ACC112 (cell line): ENCODE data around the gene GBA3.

Source experiments
- H2AFZ ChIP-seq: fragments of 200-600 bp; sonication (generic); one replicate; pipeline ENCODE4 v1.6.0; 2017; ENCODE audit warnings: antibody characterized with exemption, low read length; ENCODE audit not compliant: unreplicated experiment
- H3K27ac ChIP-seq: fragments of 200-600 bp; sonication (generic); 2 replicates; pipeline ENCODE4 v1.5.1; 2014; ENCODE audit warnings: low read depth, mild to moderate bottlenecking, antibody characterized with exemption, low read length, moderate library complexity
- H3K27me3 ChIP-seq: fragments of 200-600 bp; sonication (generic); 2 replicates; pipeline ENCODE4 v1.6.1; 2014; ENCODE audit warnings: mild to moderate bottlenecking, antibody characterized with exemption, low read length, moderate library complexity, mixed read lengths; ENCODE audit not compliant: insufficient read depth
- H3K36me3 ChIP-seq: fragments of 200-600 bp; sonication (generic); 2 replicates; pipeline ENCODE4 v1.6.1; 2016; ENCODE audit warnings: mild to moderate bottlenecking, antibody characterized with exemption, low read length, moderate library complexity, mixed read lengths; ENCODE audit not compliant: insufficient read depth
- H3K4me1 ChIP-seq: fragments of 200-600 bp; sonication (generic); one replicate; pipeline ENCODE4 v1.6.1; 2016; ENCODE audit warnings: low read length, mixed read lengths; ENCODE audit not compliant: insufficient read depth, unreplicated experiment, control insufficient read depth
- H3K4me3 ChIP-seq: fragments of 200-600 bp; sonication (generic); 2 replicates; pipeline ENCODE4 v1.5.1; 2014; ENCODE audit warnings: mild to moderate bottlenecking, low read depth, low read length
- H3K79me2 ChIP-seq: fragments of 200-600 bp; sonication (generic); one replicate; pipeline ENCODE4 v1.6.0; 2016; ENCODE audit warnings: low read length; ENCODE audit not compliant: control insufficient read depth, unreplicated experiment, insufficient read depth

GBA3 gene

DNA sequence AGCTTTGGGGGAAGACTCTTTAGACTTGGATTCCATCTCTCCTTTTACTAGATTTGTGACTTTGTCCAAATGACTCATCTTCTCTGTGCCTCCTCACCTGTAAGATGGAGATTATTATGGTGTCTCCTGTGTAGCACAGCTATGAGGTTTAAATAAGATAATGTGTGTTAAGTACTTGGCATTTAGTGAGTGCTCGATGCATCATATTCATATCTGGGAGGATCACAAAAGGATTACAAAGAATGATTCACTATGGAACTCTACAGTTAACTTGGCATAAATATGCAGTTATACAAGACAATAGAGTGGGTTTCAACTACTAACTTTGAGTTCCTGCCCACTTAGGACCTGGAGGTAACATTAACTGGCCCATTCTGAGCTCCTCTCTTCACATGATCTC, 2.3 kb downstream of the GBA3 start:
- Histone ChIP-seq H2AFZ (no peak overlapping the region), H3K27ac (no peak overlapping the region), H3K79me2 (no peaks in the 10 kb centered on the region), H3K4me1 (no peaks in the 10 kb centered on the region), H3K4me3 (no peak overlapping the region), H3K36me3 (no peaks in the 10 kb centered on the region), H3K27me3 (peaks cover 61% of the 10 kb centered on the region)

DNA sequence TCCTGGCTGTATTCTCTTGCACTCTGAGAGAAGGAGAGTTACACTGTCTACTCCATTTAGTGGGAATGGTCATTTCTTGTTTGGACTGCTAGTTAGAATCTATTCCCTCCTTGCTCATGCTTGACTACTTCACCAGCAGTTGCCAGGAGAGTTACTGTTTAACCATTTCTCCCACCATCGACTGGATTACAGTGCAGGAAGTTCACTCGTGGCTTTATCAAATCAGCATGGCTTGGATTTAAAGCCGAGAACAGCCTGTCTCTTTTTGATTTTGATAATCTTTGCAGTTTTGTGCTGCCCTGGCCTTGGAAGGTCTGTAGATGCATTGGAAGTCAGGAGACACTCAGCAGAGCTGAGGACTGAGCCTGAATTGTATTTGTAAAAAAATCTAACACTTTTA, 3.2 kb downstream of the GBA3 start:
- no peak overlapping the region for H3K4me3 ChIP-seq
- no peaks in the 10 kb centered on the region for H3K79me2 ChIP-seq
- H3K36me3 ChIP-seq, result no peaks in the 10 kb centered on the region
- no peak overlapping the region for H3K27ac ChIP-seq
- H2AFZ ChIP-seq, result no peak overlapping the region
- H3K4me1 ChIP-seq, result no peaks in the 10 kb centered on the region
- peaks cover 61% of the 10 kb centered on the region for H3K27me3 ChIP-seq

DNA sequence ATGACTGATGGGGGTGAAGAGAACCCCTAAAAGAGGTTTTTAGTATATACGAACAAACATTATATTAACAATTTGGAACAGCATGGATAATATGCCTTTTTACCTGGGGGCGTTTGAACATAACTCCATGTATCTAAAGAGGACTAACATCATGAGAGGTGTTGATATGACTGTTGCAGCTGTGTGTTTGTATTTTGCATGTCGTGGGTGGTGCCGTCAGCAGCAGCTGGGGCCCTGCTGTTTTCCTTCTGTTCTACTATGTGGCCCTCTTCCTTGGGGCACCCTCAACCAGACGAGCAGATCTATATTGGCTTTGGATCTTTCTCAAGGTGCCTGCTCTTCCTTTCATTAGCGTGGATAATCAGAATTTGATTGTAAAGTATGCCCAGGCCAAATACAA, 11.2 kb downstream of the GBA3 start:
- Histone ChIP-seq H3K79me2 (no peaks in the 10 kb centered on the region), H2AFZ (no peak overlapping the region), H3K27me3 (peaks cover 50% of the 10 kb centered on the region), H3K4me1 (no peaks in the 10 kb centered on the region), H3K27ac (no peak overlapping the region), H3K36me3 (no peaks in the 10 kb centered on the region), H3K4me3 (no peak overlapping the region)

DNA sequence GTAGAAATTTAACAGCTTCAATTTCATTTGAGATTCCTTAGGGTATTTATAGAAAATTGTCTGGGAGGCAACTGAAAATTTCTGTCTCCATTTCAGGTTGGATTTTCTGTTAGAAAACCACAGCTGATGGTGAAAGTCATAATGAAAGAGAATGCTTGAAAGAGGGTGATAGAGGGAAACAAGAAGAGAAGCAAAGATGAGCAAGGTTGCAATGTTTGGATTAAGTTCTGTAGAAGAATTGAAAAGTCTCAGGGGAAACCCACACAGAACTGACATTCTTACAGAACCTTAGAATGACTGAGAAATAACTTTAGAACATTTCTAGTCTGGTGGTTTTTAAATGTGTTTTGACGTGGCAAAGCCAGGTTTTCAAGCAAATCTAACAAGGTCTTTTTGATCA, 14.7 kb downstream of the GBA3 start:
- H3K27me3 ChIP-seq, result peaks cover 68% of the 10 kb centered on the region
- no peak overlapping the region for H3K27ac ChIP-seq
- H3K79me2 ChIP-seq, result no peaks in the 10 kb centered on the region
- no peak overlapping the region for H3K4me3 ChIP-seq
- no peaks in the 10 kb centered on the region for H3K36me3 ChIP-seq
- no peak overlapping the region for H2AFZ ChIP-seq
- H3K4me1 ChIP-seq, result no peaks in the 10 kb centered on the region

DNA sequence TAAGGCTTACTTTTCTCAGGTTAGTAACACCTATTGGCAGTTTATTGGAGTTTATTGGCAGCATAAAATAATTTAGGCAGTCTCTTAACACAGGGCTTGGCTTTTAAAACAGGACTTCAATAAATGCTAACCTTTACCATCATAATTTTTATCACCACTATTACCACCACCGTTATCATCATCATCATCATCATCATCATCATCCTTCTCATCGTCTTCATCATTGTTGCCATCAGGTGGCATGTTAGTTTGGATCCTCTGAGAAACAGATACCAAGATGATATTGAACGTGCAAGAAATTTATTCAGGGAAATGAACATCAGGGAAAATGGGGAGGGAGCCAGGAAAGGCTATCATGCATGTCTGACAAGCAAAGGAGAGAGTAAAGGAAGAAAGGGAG, 16.2 kb downstream of the GBA3 start:
- H3K36me3 ChIP-seq, result no peaks in the 10 kb centered on the region
- H3K79me2 ChIP-seq, result no peaks in the 10 kb centered on the region
- no peak overlapping the region for H3K27ac ChIP-seq
- no peaks in the 10 kb centered on the region for H3K4me1 ChIP-seq
- no peak overlapping the region for H3K4me3 ChIP-seq
- peaks cover 64% of the 10 kb centered on the region for H3K27me3 ChIP-seq
- no peak overlapping the region for H2AFZ ChIP-seq

DNA sequence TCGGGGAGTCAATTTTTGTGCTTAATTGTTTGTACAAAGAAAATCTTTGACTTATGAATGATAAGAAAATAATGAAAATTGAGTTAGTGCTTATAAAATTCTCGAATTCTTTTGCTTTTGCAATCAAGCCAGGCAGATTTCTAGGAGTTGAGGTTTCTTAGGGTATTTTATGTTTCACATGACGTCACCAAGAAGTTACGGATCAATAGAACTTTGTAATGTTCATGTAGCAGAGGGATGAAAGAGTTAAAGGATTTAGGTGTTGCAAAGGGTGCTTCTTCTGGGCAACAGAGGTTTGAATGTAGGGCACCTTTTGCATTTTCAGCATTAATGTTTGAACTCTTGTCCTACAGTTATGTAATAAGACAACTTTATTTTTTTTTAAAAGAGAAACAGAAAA, 19.4 kb downstream of the GBA3 start:
- no peaks in the 10 kb centered on the region for H3K4me1 ChIP-seq
- no peak overlapping the region for H2AFZ ChIP-seq
- H3K27me3 ChIP-seq, result peaks cover 64% of the 10 kb centered on the region
- H3K27ac ChIP-seq, result no peak overlapping the region
- no peaks in the 10 kb centered on the region for H3K79me2 ChIP-seq
- H3K4me3 ChIP-seq, result no peak overlapping the region
- no peaks in the 10 kb centered on the region for H3K36me3 ChIP-seq

DNA sequence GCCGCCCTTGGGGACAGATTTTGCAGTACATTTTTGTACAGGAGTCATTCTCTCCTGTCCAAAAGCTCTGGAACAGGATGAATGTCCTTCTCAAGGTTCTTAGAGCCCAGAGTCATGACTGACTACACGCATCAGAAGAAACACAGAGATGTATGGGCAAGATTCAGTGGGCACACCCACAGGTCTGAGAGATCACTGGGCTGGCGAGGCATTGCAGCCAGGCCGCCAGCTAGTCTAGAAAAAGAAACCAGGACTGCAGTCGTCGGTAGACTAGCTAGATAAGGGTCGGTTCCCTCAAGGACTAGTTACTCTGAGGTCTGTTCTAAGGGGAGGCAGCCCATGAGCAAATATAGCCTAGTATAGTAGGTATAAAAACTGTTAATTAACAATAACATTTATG, 19.8 kb downstream of the GBA3 start:
- H3K36me3 ChIP-seq, result no peaks in the 10 kb centered on the region
- no peak overlapping the region for H3K27ac ChIP-seq
- H3K4me1 ChIP-seq, result no peaks in the 10 kb centered on the region
- H2AFZ ChIP-seq, result no peak overlapping the region
- no peaks in the 10 kb centered on the region for H3K79me2 ChIP-seq
- H3K27me3 ChIP-seq, result peaks cover 60% of the 10 kb centered on the region
- H3K4me3 ChIP-seq, result no peak overlapping the region

DNA sequence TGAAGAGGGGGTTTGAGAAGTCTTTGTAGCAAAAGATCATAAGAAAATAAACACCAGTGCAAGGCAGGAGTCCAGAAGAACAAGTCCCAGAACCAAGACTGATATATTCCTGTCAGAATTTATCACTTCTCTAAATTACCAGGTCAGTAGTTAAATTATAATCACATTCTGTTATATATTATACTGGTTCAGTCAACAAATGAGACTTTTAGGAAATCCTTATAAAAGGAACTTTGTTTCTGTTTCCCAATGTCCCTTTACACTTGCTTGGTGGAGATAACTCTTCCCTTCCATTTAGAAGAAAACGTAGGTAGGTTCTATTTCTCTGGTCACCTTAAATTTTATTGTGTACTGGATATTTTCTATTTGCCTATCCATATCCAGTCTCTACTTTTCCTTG, 21.1 kb downstream of the GBA3 start:
- H3K4me3 ChIP-seq, result no peak overlapping the region
- H3K79me2 ChIP-seq, result no peaks in the 10 kb centered on the region
- no peaks in the 10 kb centered on the region for H3K36me3 ChIP-seq
- H3K27me3 ChIP-seq, result peaks cover 48% of the 10 kb centered on the region
- H3K4me1 ChIP-seq, result no peaks in the 10 kb centered on the region
- H2AFZ ChIP-seq, result no peak overlapping the region
- no peak overlapping the region for H3K27ac ChIP-seq

DNA sequence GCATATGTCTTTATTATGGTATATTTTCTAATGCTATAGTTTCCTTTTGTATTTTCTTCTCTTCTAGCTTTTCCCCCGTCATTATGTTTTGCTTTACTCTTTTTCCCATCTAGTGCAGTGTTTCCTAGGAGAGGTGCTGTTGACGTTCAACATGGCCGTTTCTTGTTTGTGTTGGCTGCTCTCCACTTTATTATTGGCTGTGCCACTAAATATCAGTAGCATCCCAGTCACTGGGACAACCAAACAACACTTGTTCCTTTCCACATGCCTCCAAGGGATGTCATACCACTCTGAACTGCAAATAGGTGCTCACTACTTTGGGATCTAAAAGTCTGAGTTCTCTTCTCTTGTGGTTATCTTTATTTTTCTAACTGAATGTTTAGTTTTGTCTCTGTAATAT, 26.5 kb downstream of the GBA3 start:
- Histone ChIP-seq H3K27me3 (peaks cover 28% of the 10 kb centered on the region), H3K36me3 (no peaks in the 10 kb centered on the region), H2AFZ (no peak overlapping the region), H3K79me2 (no peaks in the 10 kb centered on the region), H3K4me1 (no peaks in the 10 kb centered on the region), H3K4me3 (no peak overlapping the region), H3K27ac (no peak overlapping the region)

DNA sequence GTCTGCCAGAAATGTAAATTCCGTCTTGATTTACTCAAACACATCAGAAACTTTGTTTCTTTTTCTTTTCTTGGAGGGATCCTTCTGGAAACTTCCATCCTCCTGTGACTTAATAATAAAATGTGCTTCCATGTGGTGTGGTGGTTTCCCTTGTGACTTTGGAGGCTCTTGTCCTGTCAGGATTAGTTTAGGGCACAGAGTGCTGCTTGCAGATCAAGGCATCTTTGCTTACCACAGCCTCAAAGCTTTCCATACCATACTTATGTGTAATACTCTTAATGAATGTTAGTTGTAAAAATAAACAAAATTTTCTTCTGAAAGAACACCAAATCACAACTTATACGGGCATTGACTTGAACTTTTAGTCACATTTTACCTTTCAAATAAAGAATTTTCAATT, 27.4 kb downstream of the GBA3 start:
- H3K27ac ChIP-seq, result no peak overlapping the region
- H2AFZ ChIP-seq, result no peak overlapping the region
- no peaks in the 10 kb centered on the region for H3K79me2 ChIP-seq
- H3K4me3 ChIP-seq, result no peak overlapping the region
- no peaks in the 10 kb centered on the region for H3K36me3 ChIP-seq
- H3K4me1 ChIP-seq, result no peaks in the 10 kb centered on the region
- H3K27me3 ChIP-seq, result peaks cover 21% of the 10 kb centered on the region

DNA sequence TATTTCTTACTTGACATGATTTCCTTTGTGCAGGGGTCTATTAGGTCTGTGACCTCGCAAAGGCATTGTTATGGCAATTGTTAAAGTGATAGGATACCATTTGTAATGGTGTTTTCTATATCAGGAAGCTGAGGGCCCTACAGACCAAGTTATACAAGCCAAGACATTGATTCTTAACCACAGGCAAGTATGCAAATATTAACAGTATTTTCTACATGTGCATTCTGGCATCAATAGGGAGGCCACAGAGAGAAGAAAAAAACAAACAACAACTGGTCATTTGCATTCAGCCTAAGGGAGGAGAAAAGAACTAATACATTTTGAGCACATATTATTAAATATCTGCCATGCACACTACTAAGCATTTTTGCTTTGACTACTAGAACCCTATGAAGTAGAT, 28.5 kb downstream of the GBA3 start:
- no peak overlapping the region for H3K4me3 ChIP-seq

DNA sequence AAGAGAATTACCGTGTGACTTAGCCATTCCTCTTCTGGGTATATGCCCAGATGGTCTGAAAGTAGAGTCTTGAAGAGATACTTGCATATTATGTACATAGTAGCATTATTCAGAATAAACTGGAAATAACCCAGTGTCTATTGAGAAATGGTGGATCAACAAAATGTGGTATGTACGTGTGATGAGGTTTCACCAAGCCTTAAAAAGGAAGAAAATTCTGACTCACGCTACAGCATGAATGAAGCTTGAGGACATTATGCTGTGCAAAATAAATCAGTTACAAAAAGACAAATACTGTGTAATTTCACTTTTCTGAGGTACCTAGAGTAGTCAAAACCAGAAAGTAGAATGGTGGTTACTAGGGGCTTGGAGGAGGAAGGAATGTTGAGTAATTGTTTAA, 37.3 kb downstream of the GBA3 start:
- no peaks in the 10 kb centered on the region for H3K4me1 ChIP-seq
- H3K79me2 ChIP-seq, result no peaks in the 10 kb centered on the region
- no peak overlapping the region for H3K4me3 ChIP-seq
- H2AFZ ChIP-seq, result no peak overlapping the region
- H3K36me3 ChIP-seq, result no peaks in the 10 kb centered on the region
- no peak overlapping the region for H3K27ac ChIP-seq
- H3K27me3 ChIP-seq, result peaks cover 26% of the 10 kb centered on the region

More for the DNA sequence above, 28.5 kb downstream of the GBA3 start:
- H2AFZ ChIP-seq, result no peak overlapping the region
- H3K27ac ChIP-seq, result no peak overlapping the region
- no peaks in the 10 kb centered on the region for H3K4me1 ChIP-seq
- peaks cover 10% of the 10 kb centered on the region for H3K27me3 ChIP-seq
- no peaks in the 10 kb centered on the region for H3K36me3 ChIP-seq
- H3K79me2 ChIP-seq, result no peaks in the 10 kb centered on the region
